ENCODE data around the gene SCARF2.
"Not testable (repeated sequence)": the region's sequence is repeated elsewhere in the genome, so short reads cannot be mapped to it uniquely, and the experiment has no call there.

The SCARF2 gene

GRCh38 chr22:20437613-20438426 is at the start of gene SCARF2:
Gene SCARF2, minus strand, starts transcription at chr22:20437825. Its CDS starts 71 bp downstream, at chr22:20437754.
- DNase-seq = no peak

DNA sequence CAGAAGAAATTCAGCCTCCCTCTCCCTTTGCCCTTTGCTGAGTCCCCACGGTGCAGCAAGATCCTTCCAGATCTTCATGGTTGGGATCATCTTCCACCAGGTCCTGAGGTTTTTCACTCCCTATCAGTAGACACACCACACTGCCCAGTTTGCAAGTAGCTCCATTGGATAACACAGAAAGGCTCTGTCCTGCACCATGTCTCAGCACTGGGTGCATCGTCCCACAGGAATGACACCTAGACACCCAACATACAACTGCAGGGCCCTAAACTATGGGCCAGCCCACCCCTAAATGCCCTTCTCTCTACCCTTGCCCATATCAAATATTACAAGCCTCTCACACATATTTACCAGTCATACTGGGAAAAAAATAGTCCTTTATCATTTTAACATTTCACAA is 48.6 kb upstream of the SCARF2 start:
- DNase-seq = no peak

DNA sequence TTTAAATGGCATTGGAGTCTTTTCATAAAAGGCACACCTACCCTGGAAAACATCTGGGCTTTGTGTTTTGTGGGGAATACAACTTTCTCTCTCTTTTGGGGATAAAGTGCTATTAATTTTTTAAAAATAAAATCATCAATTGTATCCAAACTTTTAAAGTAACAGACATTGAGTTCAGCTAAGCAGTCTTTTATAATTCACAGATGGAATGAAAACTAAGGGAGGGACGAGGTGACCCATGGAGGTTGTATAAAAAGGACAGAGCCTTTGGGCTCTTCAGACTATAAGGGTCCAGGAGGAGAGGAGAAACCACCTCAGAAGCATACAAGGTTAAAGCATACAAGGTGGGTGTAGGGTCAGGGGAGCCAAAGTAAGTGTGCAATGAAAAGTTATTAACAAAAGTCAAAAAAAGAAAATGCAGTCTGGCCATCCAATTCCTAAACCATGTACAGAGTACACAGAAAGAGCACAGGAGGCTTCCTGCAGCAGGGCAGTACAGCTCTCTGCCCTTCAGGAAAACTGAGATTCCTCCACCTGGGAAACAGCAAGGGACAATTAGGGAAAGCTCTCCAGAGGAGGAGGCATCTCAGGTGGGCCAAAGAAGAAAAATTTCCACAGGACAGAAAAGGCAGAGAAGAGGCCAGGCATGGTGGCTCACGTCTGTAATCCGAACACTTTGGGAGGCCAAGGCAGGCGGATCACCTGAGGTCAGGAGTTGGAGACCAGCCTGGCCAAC is 47.5 kb upstream of the SCARF2 start:
- no peak for DNase-seq

DNA sequence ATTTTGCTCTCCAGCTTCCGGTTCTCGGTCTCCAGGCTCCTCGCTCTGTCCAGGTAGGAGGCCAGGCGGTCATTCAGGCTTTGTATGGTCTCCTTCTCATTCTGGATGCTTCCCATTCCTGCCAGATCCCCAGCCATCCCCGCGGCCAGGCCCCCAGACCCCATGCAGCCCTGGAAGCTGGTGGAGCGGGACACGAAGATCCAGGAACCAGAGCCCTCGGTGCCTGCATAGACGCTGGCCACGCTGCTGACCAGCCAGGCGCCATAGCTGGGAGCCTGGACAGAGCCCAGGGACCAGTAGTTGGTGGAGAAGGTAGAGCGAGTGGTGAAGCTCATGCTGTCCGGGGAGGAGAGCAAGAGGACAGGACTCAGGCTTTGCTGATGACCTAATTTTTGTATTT is 46.1 kb upstream of the SCARF2 start:
- no peak for DNase-seq

DNA sequence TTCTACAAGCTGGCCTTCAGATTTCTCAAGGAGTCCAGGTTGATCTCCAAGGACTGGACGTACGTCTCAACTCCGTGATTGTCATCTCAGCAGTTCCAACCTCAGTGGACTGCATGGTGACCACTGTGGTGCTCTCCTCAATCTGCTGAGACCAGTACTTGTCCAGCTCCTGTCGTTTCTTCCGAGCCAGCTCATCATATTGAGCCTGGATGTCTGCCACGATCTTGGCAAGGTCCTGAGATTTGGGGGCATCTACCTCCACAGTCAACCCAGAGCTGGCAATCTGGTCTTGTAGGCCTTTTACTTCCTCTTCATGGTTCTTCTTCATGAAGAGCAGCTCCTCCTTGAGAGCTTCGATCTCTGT is 45.5 kb upstream of the SCARF2 start:
- not testable (repeated sequence) for DNase-seq

- DNase-seq = no peak
Measured at GRCh38 chr22:20479612-20480196, 42.1 kb upstream of the SCARF2 start.

- DNase-seq = not testable (repeated sequence)
Measured at GRCh38 chr22:20478059-20478458, 40.4 kb upstream of the SCARF2 start.

GRCh38 chr22:20475569-20475968 is 37.9 kb upstream of the SCARF2 start:
- DNase-seq = not testable (repeated sequence)

DNA sequence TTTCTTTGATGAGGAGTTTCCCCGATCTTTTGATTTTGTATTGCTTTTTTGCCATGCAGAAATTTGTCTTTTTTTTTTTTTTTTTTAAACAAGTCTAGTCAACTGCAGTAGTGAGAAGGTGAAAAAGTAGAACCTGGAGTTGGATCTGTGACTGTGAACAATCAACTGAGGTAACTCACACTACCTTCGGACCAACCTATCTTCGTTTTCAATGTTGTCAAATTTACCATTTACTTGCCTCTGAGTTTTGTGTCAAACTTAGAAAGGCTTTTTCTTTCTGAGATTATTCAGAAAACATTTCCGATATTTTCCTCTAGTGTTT is 37.5 kb upstream of the SCARF2 start:
- DNase-seq = no peak

DNA sequence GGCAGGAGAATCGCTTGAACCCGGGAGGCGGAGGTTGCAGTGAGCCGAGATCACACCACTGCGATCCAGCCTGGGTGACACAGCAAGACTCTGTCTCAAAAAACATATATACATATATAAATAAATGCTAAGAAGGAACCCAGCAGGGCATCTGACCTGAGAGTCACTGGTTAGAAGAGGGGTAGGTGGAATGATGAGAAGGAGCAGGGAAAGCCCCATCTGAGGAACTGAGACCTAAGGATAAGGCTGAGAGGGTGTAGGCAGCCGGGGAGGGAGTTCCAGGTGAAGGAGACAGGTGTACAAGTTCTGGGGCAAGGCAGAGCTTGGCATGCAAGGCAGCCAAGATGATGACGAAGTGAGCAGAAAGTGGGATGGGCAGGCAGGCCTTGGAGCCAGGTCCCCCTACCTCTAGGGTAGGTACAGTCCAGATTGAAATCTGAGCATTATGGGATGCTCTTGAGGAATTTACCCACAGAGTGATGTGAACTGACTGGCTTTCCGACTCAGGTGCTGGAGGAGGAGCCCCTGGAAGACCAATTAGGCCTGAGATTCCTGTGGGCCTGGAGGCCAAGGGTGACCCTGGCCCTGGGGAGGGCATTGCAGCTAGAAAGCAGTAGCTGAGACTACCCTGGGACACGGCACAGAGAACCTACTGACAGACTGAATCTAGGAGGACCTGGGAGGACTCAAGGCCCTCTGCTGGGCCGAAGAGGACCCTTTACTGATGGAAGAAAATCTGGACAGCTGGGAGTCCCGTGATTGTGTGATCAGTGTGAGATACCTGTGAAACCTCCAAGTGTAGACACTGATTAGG is 35.2 kb upstream of the SCARF2 start:
- DNase-seq = no peak

GRCh38 chr22:20471126-20471833 is 33.7 kb upstream of the SCARF2 start:
- DNase-seq = no peak

DNA sequence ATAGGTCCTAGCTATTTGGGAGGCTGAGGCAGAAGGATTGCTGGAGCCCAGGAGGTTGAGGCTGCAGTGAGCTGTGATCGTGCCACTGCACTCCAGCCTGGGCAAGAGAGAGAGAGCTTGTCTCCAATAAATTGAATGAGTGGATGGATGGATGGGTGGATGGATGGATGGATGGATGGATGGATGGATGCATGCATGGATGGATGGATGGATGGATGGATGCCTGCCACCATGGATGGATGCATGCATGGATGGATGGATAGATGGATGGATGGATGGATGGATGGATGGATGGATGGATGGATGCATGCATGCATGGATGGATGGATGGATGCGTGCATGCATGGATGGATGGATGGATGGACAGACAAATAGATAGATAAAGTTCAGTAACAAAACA is 32.9 kb upstream of the SCARF2 start:
- DNase-seq = not testable (repeated sequence)

DNA sequence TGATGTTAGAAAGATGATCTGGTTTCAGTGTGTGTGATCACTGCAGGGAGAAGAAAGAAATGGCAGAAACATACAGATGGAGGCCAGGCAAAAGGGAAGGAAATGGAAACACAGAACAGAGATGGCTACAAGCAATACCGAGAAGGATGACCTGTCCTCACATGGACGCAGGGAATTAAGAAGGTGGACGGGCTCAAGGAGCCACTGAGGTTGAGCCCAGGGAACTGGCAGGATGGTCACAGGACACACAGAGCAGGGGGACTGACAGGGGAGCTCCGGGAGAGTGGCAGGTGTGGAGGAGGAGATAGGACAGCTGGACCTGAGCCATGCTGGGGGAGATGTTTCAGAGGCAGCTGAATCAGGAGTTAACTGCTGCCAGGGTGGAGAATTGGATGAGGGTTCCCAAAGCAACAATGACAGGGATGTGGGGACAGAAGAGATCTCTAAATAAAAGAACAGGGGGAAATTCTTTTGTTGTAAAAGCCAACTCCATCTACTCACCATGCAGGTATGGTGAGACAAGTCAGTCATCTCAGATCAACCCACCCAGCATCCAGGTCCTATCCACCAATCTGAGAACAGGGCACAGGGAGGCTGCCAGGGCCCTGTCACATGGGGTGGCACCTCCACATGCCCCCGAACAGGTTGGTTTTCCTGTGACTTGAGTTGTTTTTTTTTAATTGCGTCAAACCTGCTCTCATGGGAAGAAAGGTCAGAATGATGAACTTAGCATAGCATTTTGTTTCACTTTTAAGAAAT is 31.7 kb upstream of the SCARF2 start:
- no peak for DNase-seq

- DNase-seq = no peak
Measured at GRCh38 chr22:20466659-20467379, 29.2 kb upstream of the SCARF2 start.

GRCh38 chr22:20465759-20466077 is 28.1 kb upstream of the SCARF2 start:
- DNase-seq = no peak

DNA sequence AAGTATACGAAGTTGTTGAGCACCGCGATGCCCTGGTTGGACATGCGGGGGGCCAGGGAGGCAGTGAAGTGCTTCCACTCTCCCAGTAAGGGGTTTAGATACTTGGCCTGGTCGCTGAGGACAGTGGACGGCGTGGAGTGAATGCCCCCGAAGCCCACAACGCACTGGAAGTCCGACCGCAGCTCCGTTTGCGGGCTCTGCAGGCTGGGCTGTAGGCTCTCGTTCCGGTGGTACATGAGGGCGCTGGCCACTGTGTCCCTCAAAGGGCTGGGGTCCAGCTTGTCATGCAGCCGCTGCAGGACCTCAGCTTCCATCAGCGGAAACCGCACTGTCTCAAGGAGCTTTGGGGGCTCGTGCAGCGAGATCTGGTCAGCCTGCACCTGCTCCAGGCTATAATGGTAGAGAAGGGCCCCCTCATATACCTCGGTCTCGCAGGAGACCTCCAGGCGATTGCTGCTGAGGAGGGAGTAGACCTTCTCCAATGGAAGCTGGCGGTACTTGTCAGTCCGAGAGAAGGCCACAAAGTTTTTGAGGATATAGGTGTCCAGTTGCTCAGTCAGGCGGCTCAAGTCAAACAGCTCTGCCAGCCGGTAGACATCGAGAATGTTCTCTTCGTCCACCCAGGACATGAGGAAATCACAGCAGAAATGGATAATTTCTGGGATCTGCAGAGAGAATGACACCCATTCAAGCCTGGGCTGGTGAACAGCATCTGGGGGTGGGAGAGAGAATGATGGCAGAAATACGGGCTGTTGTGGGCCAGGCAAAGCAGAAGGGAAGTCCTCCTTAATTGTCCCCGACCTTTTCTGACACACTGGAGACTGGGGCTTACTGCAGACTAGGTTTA is 27.5 kb upstream of the SCARF2 start:
- no peak for DNase-seq

DNA sequence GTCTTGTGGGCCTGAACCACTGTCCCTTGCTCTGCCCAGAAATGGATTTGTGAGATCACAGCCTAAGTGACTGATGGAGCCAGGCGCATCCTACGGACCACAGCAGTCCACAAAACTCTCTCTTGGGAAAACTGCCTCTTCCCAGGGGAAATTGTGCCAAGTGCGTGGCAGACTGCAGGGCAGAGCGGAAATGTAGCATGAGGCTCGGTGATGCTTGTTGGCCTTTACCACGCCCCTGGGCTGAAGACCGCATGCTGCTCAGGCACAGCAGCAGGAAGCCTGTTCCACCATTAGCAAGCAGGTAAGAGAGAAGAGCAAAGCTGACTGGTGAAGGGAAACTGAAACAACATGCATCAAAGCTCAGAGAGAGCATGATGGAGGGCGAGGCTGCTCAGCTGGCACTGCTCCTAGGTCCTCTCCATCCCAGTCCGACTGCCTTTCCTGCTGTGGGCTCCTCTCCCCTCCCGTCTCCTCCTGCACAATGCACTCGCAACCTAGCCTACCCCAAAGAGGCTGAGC is 26.5 kb upstream of the SCARF2 start:
- DNase-seq = peak; percentile 53

DNA sequence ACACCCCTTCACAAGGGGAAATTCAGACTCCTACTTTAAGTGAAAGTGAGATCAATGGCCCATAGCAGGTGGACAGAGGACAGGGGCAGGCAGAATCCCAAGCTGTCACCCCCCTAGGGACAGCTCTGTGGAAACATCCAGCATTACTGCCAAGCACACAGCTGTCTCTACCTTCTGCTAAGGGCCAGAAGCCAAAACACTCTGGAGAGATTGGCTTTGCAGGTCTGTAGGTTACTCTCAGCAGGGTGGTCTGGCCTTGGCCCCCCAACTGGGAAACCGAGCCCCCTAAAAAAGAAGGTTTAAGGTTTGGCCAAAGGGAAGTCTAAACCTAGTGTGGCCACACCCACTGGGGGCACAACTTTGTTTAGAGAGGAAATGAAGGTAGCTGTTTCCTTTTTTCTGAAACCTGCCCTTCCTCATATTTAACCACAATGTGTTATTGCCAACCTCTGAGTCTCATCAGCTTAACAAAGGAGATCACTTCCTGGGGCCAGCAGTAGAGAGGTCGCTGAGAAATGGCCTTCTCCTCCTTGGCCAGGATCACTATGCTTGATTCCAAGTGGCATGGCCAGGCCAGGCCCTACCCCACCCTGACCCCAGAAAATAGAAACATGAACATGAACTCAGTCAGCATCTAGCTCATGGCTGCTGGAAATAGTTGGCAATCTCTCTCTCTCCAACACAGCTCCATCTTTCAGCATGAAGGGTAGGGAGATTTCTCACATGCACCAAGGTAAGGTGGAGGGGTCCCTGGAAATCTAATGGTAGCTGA is 25.9 kb upstream of the SCARF2 start:
- DNase-seq = peak; percentile 43

DNA sequence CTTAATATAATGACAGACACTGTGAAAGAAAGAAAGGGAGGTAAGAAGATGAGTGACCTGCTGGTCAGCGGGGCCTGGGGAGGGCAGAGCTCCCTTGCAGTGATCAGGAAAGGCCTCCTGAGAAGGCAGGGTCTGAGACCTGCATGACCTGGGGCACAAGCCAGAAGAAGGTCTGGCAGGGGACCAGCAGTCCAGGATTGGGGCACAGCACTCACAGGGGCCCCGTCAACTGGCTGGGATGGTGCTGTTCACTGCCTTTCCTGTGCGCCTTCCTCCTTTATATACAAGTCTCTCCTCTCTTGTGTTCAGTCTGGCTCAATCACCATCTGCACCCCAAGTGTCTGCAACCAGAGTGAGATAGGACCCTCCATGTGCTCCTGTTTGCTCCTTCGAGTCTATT is 22.2 kb upstream of the SCARF2 start:
- no peak for DNase-seq

Measured in stimulated activated CD8-positive, alpha-beta memory T cell treated with anti-CD3 and anti-CD28 coated beads, Interleukin-4, amount 100 ng/mL, for 48 hours (primary cell).